AG04450 (cell line): ENCODE results near the gene MYLK. TPM values are rescaled to one million over a fixed set of nuclear protein-coding genes. Genes with fewer than 3 reads are reported as not detected.
A peak's percentile ranks its signal among the peaks of the same experiment; 100 is the strongest.
"Not testable (repeated sequence)": the region's sequence is repeated elsewhere in the genome, so short reads cannot be mapped to it uniquely, and the experiment has no call there.

Experiments used
- CTCF ChIA-PET: fragments of 300-600, 350-600 bp; formaldehyde crosslinking; extraction: SDS; loops from one replicate; lab custom pipeline; 2022; ENCODE audit warnings: antibody characterized with exemption, inconsistent platforms; lab: Charles Lee
- POLR2A ChIA-PET: fragments of 350-600 bp; formaldehyde crosslinking; extraction: SDS; loops from one replicate; lab custom pipeline; 2021; ENCODE audit warnings: antibody characterized with exemption, inconsistent platforms; lab: Yijun Ruan, JAX
- DNase-seq: peaks from one replicate; pipeline ENCODE4 v3.0.0-alpha.2; 2011; ENCODE audit warnings: low read depth, low spot score
- H3K27ac ChIP-seq: one replicate; pipeline ENCODE4 v1.5.1; 2012; ENCODE audit warnings: low read depth, low read length, control low read depth
- H3K27me3 ChIP-seq: one replicate; pipeline ENCODE4 v1.6.0; 2012; ENCODE audit warnings: low read length; ENCODE audit not compliant: control insufficient read depth, insufficient read depth
- H3K4me3 ChIP-seq: 2 replicates; pipeline ENCODE4 v1.5.1; 2011; ENCODE audit warnings: mild to moderate bottlenecking, low read depth, low read length, control low read depth
- H3K9me3 ChIP-seq: 2 replicates; pipeline ENCODE4 v1.5.1; 2012; ENCODE audit warnings: low read length; ENCODE audit not compliant: control insufficient read depth, insufficient read depth
- CTCF ChIP-seq: IDR thresholded peaks from 2 replicates; pipeline ENCODE4 v1.5.1; 2011; ENCODE audit warnings: low read depth, low read length, control low read depth, inconsistent platforms
- polyA plus RNA-seq: library from polyadenylated mRNA; depleted of rRNA; stranded (reverse); fragments of >200 nt; gene quantifications from 2 replicates; pipeline ENCODE4 v1.2.3, GENCODE V29; 2011

The MYLK gene
- polyA plus RNA-seq, 1 experiment: 1,320 TPM

DNA sequence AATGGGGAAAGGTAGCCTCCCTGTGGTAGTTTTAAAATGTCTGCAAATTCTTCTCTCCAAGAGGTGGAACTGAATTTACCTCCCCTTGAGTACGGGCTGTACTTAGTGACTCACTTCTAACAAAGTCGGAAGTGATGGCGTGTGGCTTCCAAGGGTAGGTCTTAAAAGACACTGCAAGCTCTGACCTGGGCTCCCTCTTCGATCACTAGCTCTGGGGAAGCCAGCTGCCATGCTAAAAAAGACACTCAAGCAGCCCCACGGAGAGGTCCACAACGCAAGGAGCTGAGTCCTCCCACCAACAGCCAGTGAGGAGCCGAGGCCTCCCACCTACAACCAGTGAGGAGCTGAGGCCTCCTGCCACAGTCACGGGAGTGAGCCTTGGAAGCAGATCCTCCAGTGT, 177.3 kb downstream of the MYLK start:
- no peak for DNase-seq
- H3K27me3 ChIP-seq: no peaks in the 10 kb centered on the region
- no peak for TF ChIP-seq CTCF
- POLR2A ChIA-PET: no interaction called here
- H3K4me3 ChIP-seq: no peak overlapping the region
- H3K9me3 ChIP-seq: no peaks in the 10 kb centered on the region
- CTCF ChIA-PET: interaction anchor here (0.9 to 2.7 kb wide), 6 partner anchors 10 to 57 kb away, joined by 3 to 19 read pairs (median 4); no protein-coding TSS in a partner anchor
- H3K27ac ChIP-seq: no peak overlapping the region

DNA sequence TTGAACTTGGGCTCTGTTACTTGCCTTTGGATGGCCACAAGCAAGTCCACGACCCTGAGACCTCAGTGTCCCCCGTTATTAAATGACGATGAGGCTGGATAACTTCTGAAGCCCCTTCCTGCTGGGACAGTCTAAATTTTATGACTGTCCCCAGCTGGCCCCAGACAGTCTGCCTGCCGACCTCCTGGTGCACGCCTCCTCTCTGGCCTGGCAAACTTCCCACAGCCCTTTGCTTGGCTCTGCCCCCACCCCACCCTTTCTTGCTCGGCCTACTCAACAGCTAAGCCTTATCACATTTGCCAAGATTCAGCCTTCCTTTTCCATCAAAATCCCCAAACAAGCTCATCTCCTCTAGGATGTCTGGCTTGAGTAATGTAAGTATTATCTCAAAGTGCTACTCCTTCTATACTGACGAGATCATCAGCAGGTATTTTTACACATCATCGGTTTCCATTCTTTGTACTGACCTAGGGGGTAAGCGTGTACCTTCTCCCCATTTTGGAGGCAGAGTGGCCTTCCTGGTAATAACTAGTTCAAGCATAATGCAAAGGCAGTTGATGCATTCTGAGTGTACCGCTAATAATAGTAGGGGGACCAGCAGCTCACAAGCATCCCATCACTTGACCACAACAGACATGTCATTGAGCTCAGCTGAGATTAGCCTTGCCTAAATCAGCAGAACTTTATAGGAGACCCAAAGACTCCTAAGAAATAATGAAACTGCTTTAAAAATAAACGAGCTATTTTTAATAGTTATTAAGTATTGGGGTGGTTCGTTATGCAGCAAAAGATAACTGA, 178.4 kb downstream of the MYLK start:
- ChIA-PET CTCF (interaction anchor here (0.9 to 2.9 kb wide), 6 partner anchors 11 to 56 kb away, joined by 3 to 19 read pairs (median 6); no protein-coding TSS in a partner anchor), POLR2A (no interaction called here)
- H3K4me3 ChIP-seq: no peak overlapping the region
- no peak for DNase-seq
- peak overlapping the region; percentile 21 for H3K27ac ChIP-seq
- no peaks in the 10 kb centered on the region for H3K9me3 ChIP-seq
- no peak for TF ChIP-seq CTCF
- no peaks in the 10 kb centered on the region for H3K27me3 ChIP-seq

DNA sequence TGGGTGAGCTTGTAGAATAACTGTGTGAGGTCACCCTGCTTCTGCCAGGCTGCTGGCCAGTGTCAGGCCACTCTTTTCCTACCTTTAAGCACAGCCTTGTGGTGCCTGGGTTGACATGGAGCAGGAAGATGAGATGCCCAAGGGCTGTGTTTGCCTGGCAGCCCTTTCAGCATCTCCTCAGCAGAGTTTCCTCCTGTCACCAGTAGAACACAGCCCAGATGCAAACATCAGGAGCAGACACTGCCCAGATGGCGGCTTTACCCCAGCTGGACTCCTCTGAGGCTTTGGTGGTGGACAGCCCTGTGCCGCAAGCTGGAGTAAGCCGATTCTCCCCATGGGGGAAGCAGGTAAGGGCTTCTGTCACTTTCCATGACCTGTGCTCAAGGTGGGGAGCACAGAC, 180.5 kb downstream of the MYLK start:
- CTCF ChIA-PET: interaction anchor here (1.2 to 3.0 kb wide), 4 partner anchors 20 to 61 kb away, joined by 3 to 22 read pairs (median 8); no protein-coding TSS in a partner anchor
- H3K9me3 ChIP-seq, POLR2A ChIA-PET, DNase-seq, H3K27ac ChIP-seq, H3K27me3 ChIP-seq, H3K4me3 ChIP-seq: not testable (repeated sequence)

DNA sequence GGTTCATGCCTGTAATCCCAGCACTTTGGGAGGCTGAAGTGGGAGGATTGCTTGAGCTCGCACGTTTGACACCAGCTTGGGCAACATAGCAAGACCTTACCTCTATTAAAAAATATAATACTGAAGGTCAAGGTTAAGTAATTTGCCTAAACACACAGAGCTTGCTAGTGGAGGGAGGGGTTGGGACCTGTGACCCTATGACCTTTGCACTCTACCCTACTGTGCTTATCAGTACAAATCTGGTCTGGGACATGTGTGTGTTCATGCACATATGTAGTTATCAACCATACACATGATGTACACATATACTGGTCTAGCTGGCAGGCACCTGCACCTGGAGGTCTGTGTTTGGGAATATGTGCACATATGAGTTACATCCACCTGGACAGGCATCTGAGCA, 181.4 kb downstream of the MYLK start:
- Histone ChIP-seq H3K27ac (no peak overlapping the region), H3K27me3 (no peaks in the 10 kb centered on the region), H3K9me3 (no peaks in the 10 kb centered on the region; the same call in 1 of the 2 replicates), H3K4me3 (no peak overlapping the region)
- POLR2A ChIA-PET: interaction anchor here (0.6 to 1.5 kb wide), 2 partner anchors 42 to 49 kb away, joined by 3 to 5 read pairs; no protein-coding TSS in a partner anchor
- no peak for DNase-seq
- TF ChIP-seq CTCF: no peak
- CTCF ChIA-PET: interaction anchor here (1.0 to 3.0 kb wide), 8 partner anchors 8 to 90 kb away, joined by 3 to 22 read pairs (median 6); no protein-coding TSS in a partner anchor

DNA sequence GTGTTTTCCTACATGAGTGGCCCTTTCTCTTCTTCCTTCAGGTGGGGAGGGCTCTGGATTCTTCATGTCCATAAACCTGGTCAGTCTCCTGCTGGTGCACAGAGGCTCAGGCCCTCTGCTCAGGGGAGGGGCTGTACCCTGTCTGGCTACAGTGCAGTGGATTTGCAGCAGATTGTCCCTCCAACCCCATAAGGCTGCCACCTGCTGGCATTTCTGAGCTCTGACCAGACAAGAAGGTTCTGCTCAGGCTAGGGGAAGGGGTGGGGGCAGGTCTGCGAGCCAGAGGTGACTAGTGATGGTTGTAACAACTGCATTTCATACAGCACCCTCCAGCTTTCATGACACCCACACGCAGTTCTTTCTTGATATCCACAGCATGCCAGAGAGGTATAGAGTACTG, 182.1 kb downstream of the MYLK start:
- DNase-seq, H3K27ac ChIP-seq, H3K27me3 ChIP-seq, H3K4me3 ChIP-seq, H3K9me3 ChIP-seq: not testable (repeated sequence)
- peak; percentile 52 for TF ChIP-seq CTCF
- ChIA-PET CTCF (interaction anchor here (1.0 to 3.0 kb wide), 10 partner anchors 9 to 89 kb away, joined by 3 to 22 read pairs (median 5); no protein-coding TSS in a partner anchor), POLR2A (interaction anchor here (0.6 to 1.5 kb wide), 2 partner anchors 41 to 48 kb away, joined by 3 to 5 read pairs; no protein-coding TSS in a partner anchor)
